SK-N-SH (cell line): ENCODE results near the gene GABRG3.

Experiments
- CTCF ChIP-seq: fragments of 200-600 bp; sonication (generic); IDR thresholded peaks from 2 replicates; pipeline ENCODE4 v1.6.1; 2017; ENCODE audit warnings: antibody characterized with exemption, mild to moderate bottlenecking, moderate library complexity
- JUND ChIP-seq: IDR thresholded peaks from 2 replicates; pipeline ENCODE4 v1.4.0; 2012
- MXI1 ChIP-seq: IDR thresholded peaks from 2 replicates; pipeline ENCODE4 v1.6.1; 2012; ENCODE audit warnings: mild to moderate bottlenecking, low read depth, low read length, improper control_type of control experiment
- POLR2AphosphoS5 ChIP-seq: IDR thresholded peaks from 2 replicates; pipeline ENCODE4 v1.6.1; 2012; ENCODE audit warnings: low read depth, low read length

- TF ChIP-seq CTCF, result no peak
- TF ChIP-seq MXI1, result no peak
- TF ChIP-seq POLR2AphosphoS5, result no peak
- no peak for TF ChIP-seq JUND
These were observed 118.2 kb downstream of the GABRG3 start for GRCh38 chr15:27089233-27089586.
